ENCODE results near the gene OR2V1.
"Not testable (repeated sequence)": the region's sequence is repeated elsewhere in the genome, so short reads cannot be mapped to it uniquely, and the experiment has no call there.

GRCh38 chr5:181169459-181170236 lies 38.7 kb upstream of the OR2V1 start:
- TF ChIP-seq, protein P1, sequence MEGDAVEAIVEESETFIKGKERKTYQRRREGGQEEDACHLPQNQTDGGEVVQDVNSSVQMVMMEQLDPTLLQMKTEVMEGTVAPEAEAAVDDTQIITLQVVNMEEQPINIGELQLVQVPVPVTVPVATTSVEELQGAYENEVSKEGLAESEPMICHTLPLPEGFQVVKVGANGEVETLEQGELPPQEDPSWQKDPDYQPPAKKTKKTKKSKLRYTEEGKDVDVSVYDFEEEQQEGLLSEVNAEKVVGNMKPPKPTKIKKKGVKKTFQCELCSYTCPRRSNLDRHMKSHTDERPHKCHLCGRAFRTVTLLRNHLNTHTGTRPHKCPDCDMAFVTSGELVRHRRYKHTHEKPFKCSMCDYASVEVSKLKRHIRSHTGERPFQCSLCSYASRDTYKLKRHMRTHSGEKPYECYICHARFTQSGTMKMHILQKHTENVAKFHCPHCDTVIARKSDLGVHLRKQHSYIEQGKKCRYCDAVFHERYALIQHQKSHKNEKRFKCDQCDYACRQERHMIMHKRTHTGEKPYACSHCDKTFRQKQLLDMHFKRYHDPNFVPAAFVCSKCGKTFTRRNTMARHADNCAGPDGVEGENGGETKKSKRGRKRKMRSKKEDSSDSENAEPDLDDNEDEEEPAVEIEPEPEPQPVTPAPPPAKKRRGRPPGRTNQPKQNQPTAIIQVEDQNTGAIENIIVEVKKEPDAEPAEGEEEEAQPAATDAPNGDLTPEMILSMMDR (IDR thresholded peaks at IDR 0.05), result not testable (repeated sequence)
- TF ChIP-seq POLR2A (IDR thresholded peaks at IDR 0.05), result not testable (repeated sequence)

Measured in uterus (tissue), 2 donors.